IPS DF 6.9 (cell line): ENCODE measurements around the gene ARHGEF10L.
"Not testable (repeated sequence)": the region's sequence is repeated elsewhere in the genome, so short reads cannot be mapped to it uniquely, and the experiment has no call there.

Experiments
- DNase-seq: peaks from one replicate; pipeline ENCODE4 v3.0.0-alpha.2; 2013; ENCODE audit warnings: low read depth, low spot score
- H3K27ac ChIP-seq: one replicate; pipeline ENCODE4 v1.5.1; 2013; ENCODE audit warnings: low read length, control low read depth
- H3K27me3 ChIP-seq: 2 replicates; pipeline ENCODE4 v1.6.1; 2013; ENCODE audit warnings: mild to moderate bottlenecking, low read length; ENCODE audit not compliant: control insufficient read depth, insufficient read depth
- H3K36me3 ChIP-seq: 2 replicates; pipeline ENCODE4 v1.6.1; 2013; ENCODE audit warnings: low read length; ENCODE audit not compliant: control insufficient read depth, insufficient read depth
- H3K4me1 ChIP-seq: 2 replicates; pipeline ENCODE4 v1.6.1; 2013; ENCODE audit warnings: low read length; ENCODE audit not compliant: control insufficient read depth, insufficient read depth
- H3K4me3 ChIP-seq: 2 replicates; pipeline ENCODE4 v1.5.1; 2013; ENCODE audit warnings: mild to moderate bottlenecking, low read length
- H3K9me3 ChIP-seq: 2 replicates; pipeline ENCODE4 v1.6.1; 2013; ENCODE audit warnings: low read length, inconsistent platforms; ENCODE audit not compliant: control insufficient read depth, insufficient read depth
- WGBS: extraction: QIAGEN DNeasy Blood & Tissue Kit; methylation state at CpG from one replicate; pipeline ENCODE4 v1.1.7; 2013; ENCODE audit warnings: mixed read lengths, missing lambda C conversion rate; ENCODE audit not compliant: insufficient read length, insufficient coverage; 5-methylcytosine and 5-hydroxymethylcytosine counted together

ARHGEF10L gene

DNA sequence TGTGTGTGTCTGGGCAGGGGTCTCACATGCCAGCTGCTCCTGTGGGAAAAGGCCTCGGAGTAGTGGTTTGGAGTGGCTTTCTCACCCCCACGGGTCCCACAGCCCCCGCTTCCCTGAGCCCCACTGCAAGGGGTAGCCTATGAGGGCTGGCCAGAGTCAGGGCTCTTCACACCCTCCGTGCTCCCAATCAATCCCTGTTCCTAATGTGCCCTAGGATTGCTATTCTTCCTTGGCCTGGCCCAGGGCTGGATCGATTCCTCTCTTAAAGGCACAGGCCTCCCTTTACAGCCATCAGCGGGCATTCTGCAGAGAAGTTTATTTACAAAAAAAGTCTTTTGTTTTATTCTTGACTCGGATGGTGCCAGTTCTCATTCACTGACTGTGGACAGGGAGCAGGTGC lies 196.3 kb downstream of the ARHGEF10L start:
- no peak for DNase-seq
- WGBS, result no CpG with 5 or more reads among the region's 7 CpGs
- H3K27ac ChIP-seq, result no peak overlapping the region
- no peaks in the 10 kb centered on the region for H3K36me3 ChIP-seq
- H3K4me1 ChIP-seq, result peaks cover 2% of the 10 kb centered on the region; the same call in 1 of the 2 replicates
- H3K27me3 ChIP-seq, result no peaks in the 10 kb centered on the region
- H3K4me3 ChIP-seq, result no peak overlapping the region
- H3K9me3 ChIP-seq, result no peaks in the 10 kb centered on the region

DNA sequence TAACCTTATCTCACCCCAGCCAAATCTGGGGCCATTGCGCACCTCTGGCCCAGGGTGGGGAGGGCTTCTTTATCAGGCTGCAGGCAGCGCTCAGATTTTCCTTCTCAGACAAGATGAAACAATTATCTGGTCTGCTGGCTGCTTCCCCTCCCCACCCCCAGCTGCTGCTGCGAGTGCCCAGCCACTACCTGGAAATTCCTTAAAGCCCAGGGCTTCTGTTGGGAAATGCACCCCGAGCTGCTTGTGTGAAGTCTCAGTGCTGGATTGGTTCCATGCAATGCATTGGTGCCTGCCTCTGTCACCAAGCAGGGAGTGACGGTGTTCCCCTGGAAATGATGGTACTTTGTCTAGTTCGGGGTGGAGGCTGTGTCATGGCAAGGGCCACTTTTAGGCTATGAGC lies 197.1 kb downstream of the ARHGEF10L start:
- peaks cover 2% of the 10 kb centered on the region; the same call in 1 of the 2 replicates for H3K4me1 ChIP-seq
- WGBS, result no CpG with 5 or more reads among the region's 6 CpGs
- H3K36me3 ChIP-seq, result no peaks in the 10 kb centered on the region
- H3K27me3 ChIP-seq, result no peaks in the 10 kb centered on the region
- no peak for DNase-seq
- no peak overlapping the region for H3K27ac ChIP-seq
- no peaks in the 10 kb centered on the region for H3K9me3 ChIP-seq
- H3K4me3 ChIP-seq, result no peak overlapping the region

DNA sequence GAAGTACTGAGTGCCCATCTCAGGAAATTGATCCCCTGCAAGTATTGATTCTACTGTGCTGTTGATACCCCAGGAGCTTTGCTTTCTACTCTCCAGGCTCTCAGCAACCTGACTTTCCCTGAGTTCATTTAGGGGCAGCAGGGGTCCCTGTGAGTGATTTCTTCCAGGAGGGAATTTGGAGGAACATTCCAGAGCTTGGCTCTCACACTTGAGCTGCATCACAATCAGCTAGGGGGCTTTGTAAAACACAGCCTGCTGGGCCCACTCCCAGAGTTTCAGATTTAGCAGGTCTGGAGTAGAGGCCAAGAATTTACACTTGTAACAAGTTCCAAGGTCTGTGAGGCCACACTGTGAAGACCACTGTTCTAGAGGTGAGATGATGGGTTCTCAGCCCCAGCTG lies 199.6 kb downstream of the ARHGEF10L start:
- Histone ChIP-seq H3K36me3 (no peaks in the 10 kb centered on the region), H3K4me3 (no peak overlapping the region), H3K27ac (no peak overlapping the region), H3K9me3 (no peaks in the 10 kb centered on the region), H3K4me1 (peaks cover 2% of the 10 kb centered on the region; the same call in 1 of the 2 replicates), H3K27me3 (no peaks in the 10 kb centered on the region)
- no peak for DNase-seq

DNA sequence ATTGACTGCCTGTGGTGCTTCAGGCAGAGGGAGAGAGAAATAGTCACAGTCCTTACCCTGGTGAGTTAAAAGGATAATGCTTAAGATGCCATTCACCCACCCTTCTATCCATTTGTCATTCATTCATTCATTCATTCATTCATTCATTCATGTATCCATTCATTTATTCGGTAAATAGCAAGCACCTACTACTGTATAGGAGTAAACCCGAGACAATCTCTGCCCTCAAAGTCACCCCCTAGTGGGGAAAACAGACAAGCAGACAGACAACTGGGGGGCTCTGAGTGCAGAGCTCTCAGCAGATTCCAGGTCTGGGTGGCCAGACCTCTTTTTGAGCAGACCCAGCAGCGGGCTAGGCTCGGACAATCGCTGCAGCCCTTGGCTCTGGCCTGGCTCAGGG lies 201.6 kb downstream of the ARHGEF10L start:
- H3K27ac ChIP-seq, result no peak overlapping the region
- no peak overlapping the region for H3K4me3 ChIP-seq
- no peaks in the 10 kb centered on the region for H3K9me3 ChIP-seq
- DNase-seq, result no peak
- WGBS, result no CpG with 5 or more reads among the region's 5 CpGs
- H3K4me1 ChIP-seq, result peaks cover 2% of the 10 kb centered on the region; the same call in 1 of the 2 replicates
- no peaks in the 10 kb centered on the region for H3K36me3 ChIP-seq
- H3K27me3 ChIP-seq, result no peaks in the 10 kb centered on the region

DNA sequence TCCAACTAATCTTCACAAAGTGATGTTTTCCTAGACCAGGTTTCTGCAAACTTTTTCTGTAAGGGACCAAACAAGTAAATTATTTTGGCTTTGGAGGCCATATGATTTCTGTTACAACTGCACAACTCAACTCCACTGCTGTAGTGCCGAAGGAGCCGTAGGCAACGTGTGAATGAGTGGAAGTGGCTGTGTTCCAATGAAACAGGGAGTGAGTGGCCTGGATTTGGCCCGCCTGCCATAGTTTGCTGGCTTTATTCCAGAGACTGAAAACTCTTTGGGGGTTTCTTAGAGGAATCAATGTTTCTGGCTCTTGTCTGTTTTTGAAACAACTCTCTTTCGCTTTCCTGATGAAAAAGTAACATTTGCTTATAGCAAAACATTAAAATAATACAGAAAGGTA lies 203.1 kb downstream of the ARHGEF10L start:
- DNase-seq, result no peak
- H3K4me1 ChIP-seq, result peaks cover 2% of the 10 kb centered on the region; the same call in 1 of the 2 replicates
- WGBS, result no CpG with 5 or more reads among the region's 5 CpGs
- H3K27me3 ChIP-seq, result no peaks in the 10 kb centered on the region
- H3K9me3 ChIP-seq, result no peaks in the 10 kb centered on the region
- H3K27ac ChIP-seq, result no peak overlapping the region
- H3K36me3 ChIP-seq, result no peaks in the 10 kb centered on the region
- no peak overlapping the region for H3K4me3 ChIP-seq

DNA sequence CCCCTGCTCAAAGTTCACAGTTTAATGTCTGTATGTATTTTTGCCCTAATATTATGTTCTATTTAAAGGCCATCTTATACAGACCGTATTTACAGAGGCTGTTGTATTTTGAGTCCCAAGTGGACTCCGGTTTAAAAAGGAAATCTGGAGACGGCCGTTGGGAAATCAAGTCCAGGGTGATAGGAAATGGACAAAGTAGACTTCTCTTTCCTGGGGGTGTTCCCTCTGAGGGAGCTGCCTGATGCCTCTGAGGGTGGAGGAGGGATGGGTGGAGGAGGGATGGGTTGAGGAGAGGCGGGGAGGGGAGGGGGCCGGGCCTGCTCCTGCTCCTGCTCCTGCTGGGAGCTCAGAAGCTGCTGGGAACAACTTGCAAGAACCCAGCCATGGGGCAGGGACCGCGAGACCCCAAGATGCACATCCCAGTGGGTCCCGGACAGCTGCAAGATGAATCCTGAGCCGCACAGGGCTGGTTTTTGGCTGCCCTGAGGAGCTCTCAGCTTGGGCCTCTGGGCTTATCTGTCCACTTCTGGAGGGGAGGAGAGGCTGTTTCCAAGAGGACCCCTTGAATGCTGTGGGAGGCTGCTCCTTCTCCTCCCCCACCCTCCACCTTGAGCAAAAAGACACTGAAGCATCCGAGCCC lies 203.6 kb downstream of the ARHGEF10L start:
- WGBS, result no CpG with 5 or more reads among the region's 11 CpGs

DNA sequence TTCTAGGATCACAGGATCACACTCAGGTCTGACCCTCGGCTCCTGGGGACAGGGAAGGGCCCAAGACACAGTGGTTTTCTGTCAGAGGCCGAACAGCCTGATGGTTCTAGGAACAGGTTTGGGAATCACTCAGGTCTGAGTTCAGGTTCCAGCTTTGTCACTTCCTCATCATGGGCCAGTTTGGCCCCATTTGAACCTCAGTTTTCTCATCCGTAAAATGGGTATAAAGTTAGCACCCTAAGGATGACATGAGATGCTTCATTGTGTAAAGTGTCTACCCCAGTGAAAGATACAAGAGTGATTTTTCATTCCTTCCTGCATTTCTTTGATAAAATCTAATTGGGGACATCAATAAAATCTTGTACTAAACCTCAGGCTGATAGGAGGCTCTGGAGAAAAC lies 204.4 kb downstream of the ARHGEF10L start:
- no CpG with 5 or more reads among the region's 3 CpGs for WGBS
- DNase-seq, result no peak
- no peak overlapping the region for H3K27ac ChIP-seq
- peaks cover 2% of the 10 kb centered on the region; the same call in 1 of the 2 replicates for H3K4me1 ChIP-seq
- no peaks in the 10 kb centered on the region for H3K36me3 ChIP-seq
- H3K4me3 ChIP-seq, result no peak overlapping the region
- no peaks in the 10 kb centered on the region for H3K9me3 ChIP-seq
- no peaks in the 10 kb centered on the region for H3K27me3 ChIP-seq

More for the DNA sequence above, 203.6 kb downstream of the ARHGEF10L start:
- H3K27ac ChIP-seq, result no peak overlapping the region
- no peaks in the 10 kb centered on the region for H3K36me3 ChIP-seq
- DNase-seq, result no peak
- H3K9me3 ChIP-seq, result no peaks in the 10 kb centered on the region
- H3K4me1 ChIP-seq, result peaks cover 2% of the 10 kb centered on the region; the same call in 1 of the 2 replicates
- H3K27me3 ChIP-seq, result no peaks in the 10 kb centered on the region
- no peak overlapping the region for H3K4me3 ChIP-seq

DNA sequence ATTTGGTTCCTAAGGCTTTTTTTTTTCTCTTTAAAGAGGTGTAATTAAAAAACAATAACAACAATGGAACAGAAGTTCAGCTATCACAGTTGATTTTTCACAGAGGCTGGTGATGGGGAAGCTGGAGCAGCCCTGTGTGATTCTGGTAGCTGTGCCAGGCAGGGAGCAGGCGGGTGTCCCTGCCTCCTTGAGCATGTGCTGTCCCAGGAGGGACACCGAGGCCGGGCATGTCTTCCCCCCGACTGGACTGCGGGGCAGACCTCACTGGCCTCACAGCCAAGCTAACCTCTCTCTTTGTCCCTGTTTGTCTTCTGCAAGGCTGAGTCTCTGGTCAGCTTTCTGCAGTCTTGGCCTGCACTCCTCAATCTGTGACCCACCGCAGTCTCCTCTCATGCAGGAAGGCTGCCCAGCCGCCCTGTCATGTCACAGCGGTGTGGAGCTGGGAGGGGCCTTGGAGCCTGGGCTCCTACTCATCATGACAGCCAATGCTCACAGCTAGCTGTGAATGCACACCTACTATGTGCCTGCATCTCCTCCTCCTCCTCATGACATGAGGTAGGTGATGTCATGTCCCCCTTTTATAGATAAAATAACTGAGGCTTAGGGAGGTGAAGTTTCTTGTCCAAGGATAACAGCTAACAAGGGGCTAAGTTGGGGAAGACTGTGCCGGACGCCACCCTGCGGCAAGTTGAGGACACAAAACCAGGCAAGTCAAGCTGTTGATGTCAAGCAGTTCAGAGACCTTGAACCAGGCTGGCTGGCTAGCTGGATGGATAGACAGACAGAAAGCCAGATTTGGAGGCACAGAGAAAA lies 205.4 kb downstream of the ARHGEF10L start:
- H3K9me3 ChIP-seq, result no peaks in the 10 kb centered on the region
- H3K4me3 ChIP-seq, result no peak overlapping the region
- no peaks in the 10 kb centered on the region for H3K27me3 ChIP-seq
- no peak overlapping the region for H3K27ac ChIP-seq
- no peak for DNase-seq
- no CpG with 5 or more reads among the region's 11 CpGs for whole genome bisulfite sequencing
- H3K4me1 ChIP-seq, result no peaks in the 10 kb centered on the region
- H3K36me3 ChIP-seq, result no peaks in the 10 kb centered on the region

DNA sequence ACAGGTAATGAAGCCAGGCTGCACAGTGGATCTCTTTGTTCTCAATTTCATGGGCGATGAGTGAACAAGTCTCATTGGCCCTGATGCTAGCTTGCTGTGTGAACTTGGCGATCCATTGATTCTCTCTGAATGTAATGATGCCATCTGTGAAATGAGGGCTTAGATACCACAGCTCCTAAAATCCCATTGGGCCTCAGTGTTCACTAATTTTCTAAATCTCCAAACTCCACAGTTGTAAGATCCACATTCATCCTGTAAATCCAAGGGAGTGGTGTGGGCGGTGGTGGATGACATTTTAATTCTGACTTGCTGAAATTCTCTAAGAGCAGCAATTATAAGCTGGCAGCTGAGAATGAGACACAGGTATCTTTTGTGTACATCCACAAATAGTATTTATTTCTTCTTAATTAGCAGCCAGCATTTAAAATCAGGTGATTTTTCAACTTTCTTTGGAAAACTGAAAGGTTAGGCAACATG lies 206.0 kb downstream of the ARHGEF10L start:
- DNase-seq, result no peak
- no peaks in the 10 kb centered on the region for H3K36me3 ChIP-seq
- H3K4me1 ChIP-seq, result no peaks in the 10 kb centered on the region
- no peak overlapping the region for H3K4me3 ChIP-seq
- no peak overlapping the region for H3K27ac ChIP-seq
- WGBS, result no CpG with 5 or more reads among the region's 3 CpGs
- no peaks in the 10 kb centered on the region for H3K9me3 ChIP-seq
- H3K27me3 ChIP-seq, result no peaks in the 10 kb centered on the region

DNA sequence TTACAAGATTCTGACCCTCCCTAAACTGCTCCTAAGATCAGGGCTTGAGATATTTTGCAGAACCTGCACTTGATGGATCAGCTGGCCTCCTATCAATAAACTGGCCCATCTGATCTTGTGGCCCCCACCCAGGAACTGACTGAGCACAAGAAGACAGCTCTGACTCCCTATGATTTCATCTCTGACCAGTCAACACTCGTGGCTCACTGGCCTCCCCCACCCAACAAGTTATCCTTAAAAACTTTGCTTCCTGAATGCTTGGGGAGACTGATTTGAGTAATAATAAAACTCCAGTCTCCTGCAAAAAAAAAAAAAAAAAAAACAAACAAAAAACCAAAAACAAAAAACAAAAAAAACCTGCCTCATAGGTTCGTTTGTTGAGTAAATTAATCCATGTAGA lies 206.8 kb downstream of the ARHGEF10L start:
- not testable (repeated sequence) for H3K36me3 ChIP-seq, H3K27ac ChIP-seq, DNase-seq, H3K4me3 ChIP-seq, H3K27me3 ChIP-seq, H3K4me1 ChIP-seq, H3K9me3 ChIP-seq
- WGBS, result no CpG with 5 or more reads among the region's 2 CpGs
